GM23338 (cell line): Measurements from ENCODE around the gene MKKS.

ENCODE experiments used
- EZH2 ChIP-seq: fragments of 200-600 bp; sonication (generic); IDR thresholded peaks from one replicate; pipeline ENCODE4 v1.8.0; 2017; ENCODE audit warnings: antibody characterized with exemption, mild to moderate bottlenecking, low read depth; ENCODE audit not compliant: unreplicated experiment
- TF ChIP-seq, protein P1 (sequence below), 2 experiments: fragments of 200-600 bp in 1 of 2; sonication (generic) in 1 of 2; conservative IDR thresholded peaks; 2 replicates each; pipeline versions ENCODE4 v1.5.1 to v1.6.1; 2016 to 2017; ENCODE audit warnings: antibody characterized with exemption in 2 of 2, low read depth in 2 of 2, mild to moderate bottlenecking in 2 of 2, moderate library complexity in 1 of 2

- TF ChIP-seq, protein P1, sequence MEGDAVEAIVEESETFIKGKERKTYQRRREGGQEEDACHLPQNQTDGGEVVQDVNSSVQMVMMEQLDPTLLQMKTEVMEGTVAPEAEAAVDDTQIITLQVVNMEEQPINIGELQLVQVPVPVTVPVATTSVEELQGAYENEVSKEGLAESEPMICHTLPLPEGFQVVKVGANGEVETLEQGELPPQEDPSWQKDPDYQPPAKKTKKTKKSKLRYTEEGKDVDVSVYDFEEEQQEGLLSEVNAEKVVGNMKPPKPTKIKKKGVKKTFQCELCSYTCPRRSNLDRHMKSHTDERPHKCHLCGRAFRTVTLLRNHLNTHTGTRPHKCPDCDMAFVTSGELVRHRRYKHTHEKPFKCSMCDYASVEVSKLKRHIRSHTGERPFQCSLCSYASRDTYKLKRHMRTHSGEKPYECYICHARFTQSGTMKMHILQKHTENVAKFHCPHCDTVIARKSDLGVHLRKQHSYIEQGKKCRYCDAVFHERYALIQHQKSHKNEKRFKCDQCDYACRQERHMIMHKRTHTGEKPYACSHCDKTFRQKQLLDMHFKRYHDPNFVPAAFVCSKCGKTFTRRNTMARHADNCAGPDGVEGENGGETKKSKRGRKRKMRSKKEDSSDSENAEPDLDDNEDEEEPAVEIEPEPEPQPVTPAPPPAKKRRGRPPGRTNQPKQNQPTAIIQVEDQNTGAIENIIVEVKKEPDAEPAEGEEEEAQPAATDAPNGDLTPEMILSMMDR (conservative IDR thresholded peaks at IDR 0.05; ENCODE audit: low read depth in 2 of 2) = no peak
- no peak for TF ChIP-seq EZH2
These were observed 904 bp downstream of the MKKS start for GRCh38 chr20:10433014-10433622.
